Mesodermal cell (in vitro differentiated cells): ENCODE data around the gene CDC42BPB.

Experiments
- H3K27ac ChIP-seq: 2 replicates; pipeline ENCODE4 v1.7.0; 2013; ENCODE audit warnings: mild to moderate bottlenecking, low read depth, low read length, moderate library complexity; ENCODE audit not compliant: severe bottlenecking
- H3K36me3 ChIP-seq: 2 replicates; pipeline ENCODE4 v1.7.1; 2013; ENCODE audit warnings: mild to moderate bottlenecking, low read length, moderate library complexity; ENCODE audit not compliant: control insufficient read depth, insufficient read depth
- H3K4me1 ChIP-seq: one replicate; pipeline ENCODE4 v1.7.1; 2013; ENCODE audit warnings: mild to moderate bottlenecking, low read length; ENCODE audit not compliant: insufficient read depth, control insufficient read depth, poor library complexity, severe bottlenecking
- H3K4me3 ChIP-seq: 2 replicates; pipeline ENCODE4 v1.7.0; 2013; ENCODE audit warnings: low read length, control low read depth, mild to moderate bottlenecking; ENCODE audit not compliant: insufficient read depth, poor library complexity, severe bottlenecking; ENCODE audit errors: extremely low read depth
- H3K9me3 ChIP-seq: 2 replicates; pipeline ENCODE4 v1.7.1; 2013; ENCODE audit warnings: mild to moderate bottlenecking, low read length, moderate library complexity; ENCODE audit not compliant: control insufficient read depth
- WGBS, 2 experiments: methylation state at CpG; one replicate each; pipeline ENCODE4 v1.1.5; 2013; ENCODE audit warnings: missing lambda C conversion rate in 2 of 2; ENCODE audit not compliant: insufficient coverage in 2 of 2; 5-methylcytosine and 5-hydroxymethylcytosine counted together

CDC42BPB gene

GRCh38 chr14:102949062-102949800 is 108.1 kb downstream of the CDC42BPB start:
- H3K4me1 ChIP-seq = peaks cover 7% of the 10 kb centered on the region
- H3K27ac ChIP-seq = no peak overlapping the region
- H3K4me3 ChIP-seq = no peak overlapping the region
- 96% methylated on average over 21 to 26 of the region's 28 CpGs for WGBS, 2 experiments
- H3K9me3 ChIP-seq = no peaks in the 10 kb centered on the region
- H3K36me3 ChIP-seq = peaks cover 93% of the 10 kb centered on the region

- WGBS, 2 experiments = 97 to 100% methylated on average over 4 to 8 of the region's 9 CpGs
Observed at GRCh38 chr14:102948698-102949061, 108.7 kb downstream of the CDC42BPB start.

DNA sequence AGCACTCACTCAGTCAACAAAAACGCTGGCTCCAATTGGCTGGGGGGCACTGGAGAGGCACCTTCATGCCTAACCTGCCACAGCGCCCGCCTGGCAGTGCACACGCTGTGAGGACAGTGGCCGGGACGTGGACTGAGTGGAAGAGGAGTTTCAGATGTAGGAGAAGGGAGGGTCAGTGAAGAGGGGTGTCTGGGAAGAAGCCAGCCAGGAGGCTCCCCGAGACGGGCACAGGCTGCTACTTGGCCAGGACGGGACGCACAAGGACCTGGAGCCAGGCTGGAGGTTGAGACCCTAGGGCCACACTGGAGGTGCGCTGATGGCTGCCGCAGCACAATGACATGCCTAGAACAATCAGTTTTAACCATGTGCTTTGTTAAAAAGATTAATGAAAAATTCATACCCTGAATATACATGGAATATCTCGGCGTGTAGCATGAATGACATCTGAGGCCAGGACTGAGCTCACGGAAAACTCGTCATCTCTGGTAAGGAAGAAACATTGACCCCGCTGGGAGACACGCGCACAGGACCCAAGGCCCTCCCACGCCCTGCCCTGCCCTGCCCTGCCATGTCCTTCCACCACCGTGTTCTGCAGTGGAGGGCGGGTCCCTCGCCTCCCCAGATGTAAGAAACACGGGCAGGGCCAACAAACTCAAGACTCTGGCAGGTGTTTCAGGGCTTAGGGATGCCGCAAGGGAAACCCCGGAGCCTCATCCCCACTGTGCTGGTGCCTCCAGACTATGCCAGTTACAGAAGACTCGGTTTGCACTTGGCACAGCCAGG is 109.8 kb downstream of the CDC42BPB start:
- Histone ChIP-seq H3K9me3 (no peaks in the 10 kb centered on the region), H3K27ac (no peak overlapping the region), H3K36me3 (peaks cover 92% of the 10 kb centered on the region), H3K4me1 (peaks cover 7% of the 10 kb centered on the region), H3K4me3 (no peak overlapping the region)
- WGBS, 2 experiments = 92 to 93% methylated on average over 20 to 21 of the region's 27 CpGs

More at GRCh38 chr14:102948698-102949061, 108.7 kb downstream of the CDC42BPB start:
- Histone ChIP-seq H3K9me3 (no peaks in the 10 kb centered on the region), H3K4me3 (no peak overlapping the region), H3K4me1 (peaks cover 7% of the 10 kb centered on the region), H3K27ac (no peak overlapping the region), H3K36me3 (peaks cover 93% of the 10 kb centered on the region)

GRCh38 chr14:102945346-102946130 is 111.8 kb downstream of the CDC42BPB start:
- Histone ChIP-seq H3K4me3 (no peak overlapping the region), H3K9me3 (no peaks in the 10 kb centered on the region), H3K36me3 (peaks cover 91% of the 10 kb centered on the region), H3K4me1 (peaks cover 7% of the 10 kb centered on the region), H3K27ac (no peak overlapping the region)
- WGBS, 2 experiments = 89 to 94% methylated on average over 20 to 28 of the region's 29 CpGs

DNA sequence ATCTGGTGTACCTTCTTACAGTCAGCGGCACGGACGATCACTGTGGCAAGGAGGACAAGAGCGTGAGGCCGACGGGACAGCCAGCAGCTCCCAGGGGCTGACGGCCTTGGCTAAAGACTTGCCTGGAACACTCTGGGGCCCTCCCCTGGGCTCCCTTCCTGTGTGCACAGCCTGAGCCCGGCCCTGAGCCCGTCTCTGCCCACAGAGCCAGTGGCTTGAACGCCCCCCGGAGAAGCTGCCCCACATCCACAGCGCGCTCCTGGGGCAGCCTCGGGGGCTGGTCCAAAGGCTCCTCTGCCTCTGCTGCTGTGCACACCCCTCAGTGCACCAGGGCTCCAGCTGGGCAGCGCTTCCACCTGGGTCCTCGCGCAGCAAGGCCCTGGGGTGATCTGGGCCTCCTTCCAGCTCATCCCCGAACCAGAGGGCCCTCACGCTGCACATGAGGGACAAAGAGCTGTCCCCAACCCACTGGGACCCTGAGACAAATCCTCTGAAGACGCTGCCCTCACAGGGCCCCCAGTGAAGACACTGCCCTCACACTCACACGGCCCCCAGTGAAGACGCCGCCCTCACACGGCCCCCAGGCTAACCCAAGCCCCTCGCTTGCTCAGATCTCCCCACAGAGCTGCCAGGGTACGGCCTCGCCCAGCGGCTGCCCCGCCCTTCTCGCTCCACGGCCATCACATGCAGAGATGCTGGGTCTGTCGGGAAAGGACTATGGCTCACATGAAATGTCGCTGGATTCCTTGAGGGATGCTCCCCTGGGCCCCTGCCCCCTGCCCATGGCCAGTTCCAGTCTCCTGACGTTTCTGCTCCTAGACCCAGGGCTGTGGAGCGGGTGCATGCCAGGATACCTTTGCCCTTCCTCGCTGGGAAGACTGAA is 112.7 kb downstream of the CDC42BPB start:
- peaks cover 91% of the 10 kb centered on the region for H3K36me3 ChIP-seq
- H3K9me3 ChIP-seq = no peaks in the 10 kb centered on the region
- H3K27ac ChIP-seq = no peak overlapping the region
- H3K4me3 ChIP-seq = no peak overlapping the region
- 96 to 97% methylated on average over 30 to 35 of the region's 36 CpGs for whole genome bisulfite sequencing, 2 experiments
- H3K4me1 ChIP-seq = peaks cover 7% of the 10 kb centered on the region

- H3K9me3 ChIP-seq = no peaks in the 10 kb centered on the region
- peaks cover 2% of the 10 kb centered on the region for H3K4me1 ChIP-seq
- H3K4me3 ChIP-seq = no peak overlapping the region
- H3K36me3 ChIP-seq = peaks cover 90% of the 10 kb centered on the region
- 97% methylated on average over 15 of the region's 15 CpGs for WGBS, 2 experiments
- no peak overlapping the region for H3K27ac ChIP-seq
Observed at GRCh38 chr14:102943979-102944378, 113.4 kb downstream of the CDC42BPB start.

DNA sequence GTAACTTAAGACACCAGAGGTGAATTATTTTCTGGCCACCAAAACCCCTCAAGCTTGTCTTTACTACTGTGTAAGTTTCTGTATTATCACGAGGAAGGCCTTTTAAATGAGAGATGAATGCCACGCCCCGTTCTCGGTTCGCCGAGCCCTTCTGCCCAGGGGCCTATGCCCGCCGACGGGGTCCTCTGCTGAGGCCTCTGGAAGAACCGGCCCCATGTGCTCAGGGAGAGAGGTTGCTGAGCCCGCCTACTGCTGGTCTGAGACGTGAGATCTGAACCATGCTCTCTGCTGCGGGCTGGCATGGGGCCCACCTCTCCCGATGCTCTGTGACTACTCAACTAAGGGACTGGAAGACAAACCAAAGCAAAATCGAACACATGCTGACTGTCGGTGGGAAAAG is 113.9 kb downstream of the CDC42BPB start:
- H3K9me3 ChIP-seq = no peaks in the 10 kb centered on the region
- peaks cover 91% of the 10 kb centered on the region for H3K36me3 ChIP-seq
- no peak overlapping the region for H3K27ac ChIP-seq
- no peaks in the 10 kb centered on the region for H3K4me1 ChIP-seq
- WGBS, 2 experiments = 95 to 96% methylated on average over 16 of the region's 16 CpGs
- H3K4me3 ChIP-seq = no peak overlapping the region

DNA sequence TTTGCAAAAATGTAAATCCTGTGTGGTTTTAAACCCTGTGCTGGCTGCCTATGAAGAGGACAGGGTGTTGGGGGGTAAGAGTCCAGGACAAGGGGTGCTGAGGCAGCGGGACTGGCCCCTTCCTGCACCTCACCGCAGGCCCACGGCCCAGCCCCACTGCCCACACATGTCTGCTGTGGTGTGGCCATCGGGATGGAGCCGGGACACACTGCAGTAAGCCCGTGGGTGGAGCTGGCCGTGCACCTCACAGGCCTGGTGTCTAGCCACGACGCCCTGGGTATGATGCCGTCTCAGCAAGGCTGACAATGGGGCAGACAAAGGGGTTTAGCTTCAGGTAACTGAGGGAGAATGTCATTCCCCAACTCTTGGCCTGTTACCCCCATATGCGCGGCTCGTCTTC is 115.3 kb downstream of the CDC42BPB start:
- Histone ChIP-seq H3K4me1 (no peaks in the 10 kb centered on the region), H3K36me3 (peaks cover 96% of the 10 kb centered on the region), H3K9me3 (no peaks in the 10 kb centered on the region), H3K4me3 (no peak overlapping the region), H3K27ac (no peak overlapping the region)
- WGBS, 2 experiments = 96 to 98% methylated on average over 9 to 10 of the region's 13 CpGs

DNA sequence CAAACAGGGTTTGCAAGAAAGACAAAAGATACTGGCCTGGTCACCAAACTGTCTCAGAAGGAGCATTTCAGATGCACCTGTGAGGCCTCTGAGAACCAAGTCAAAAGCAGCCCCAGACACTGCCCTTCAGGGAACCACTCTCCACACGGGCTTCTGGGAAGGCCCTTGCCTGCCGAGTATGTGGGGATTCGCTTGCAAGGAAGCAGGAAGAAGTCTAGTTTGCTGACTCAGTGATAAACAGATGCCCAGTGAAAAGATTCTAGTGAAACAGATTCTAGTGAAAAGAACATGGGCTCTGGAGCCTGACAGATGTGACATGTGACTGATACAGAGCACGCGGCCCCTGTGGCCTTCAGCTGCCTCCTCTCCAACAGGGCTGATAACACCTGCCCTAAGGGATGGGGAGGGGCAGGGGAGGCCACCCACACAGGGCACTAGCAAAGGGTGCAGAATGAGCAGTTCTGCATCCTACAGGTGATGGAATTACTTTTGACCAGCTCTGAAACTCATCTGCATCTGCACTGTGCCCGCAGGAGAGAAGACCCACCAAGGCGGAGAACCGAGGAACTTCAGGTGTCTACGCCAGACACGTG is 115.8 kb downstream of the CDC42BPB start:
- 99% methylated on average over 9 to 10 of the region's 10 CpGs for WGBS, 2 experiments
- H3K4me3 ChIP-seq = no peak overlapping the region
- H3K4me1 ChIP-seq = no peaks in the 10 kb centered on the region
- no peaks in the 10 kb centered on the region for H3K9me3 ChIP-seq
- H3K27ac ChIP-seq = no peak overlapping the region
- peaks cover 96% of the 10 kb centered on the region for H3K36me3 ChIP-seq
